Tibial nerve (tissue), 4 donors: ENCODE results near the gene CCDC110. TPM values are rescaled to one million over a fixed set of nuclear protein-coding genes. Genes with fewer than 3 reads are reported as not detected.

Experiments
- DNase-seq, 2 donors: peaks; one replicate each; pipeline ENCODE4 v3.0.0-alpha.2; 2019; ENCODE audit warnings: low spot score in 2 of 2
- H3K27ac ChIP-seq, 4 donors: fragments of 200-600 bp; sonication (generic) in 3 of 4; one replicate each; pipeline ENCODE4 v1.5.1; 2017 to 2019; ENCODE audit warnings: mild to moderate bottlenecking in 1 of 4
- H3K27me3 ChIP-seq, 2 donors: fragments of 200-600 bp; sonication (generic) in 1 of 2; one replicate each; pipeline versions ENCODE4 v1.5.1 to v1.6.0; 2017 to 2019
- H3K36me3 ChIP-seq, 3 donors: fragments of 200-600 bp; sonication (generic); one replicate each; pipeline ENCODE4 v1.5.1; 2018 to 2019
- H3K4me1 ChIP-seq, 4 donors: fragments of 200-600 bp; sonication (generic) in 3 of 4; one replicate each; pipeline ENCODE4 v1.5.1; 2017 to 2019
- H3K4me3 ChIP-seq, 4 donors: fragments of 200-600 bp; sonication (generic) in 3 of 4; one replicate each; pipeline ENCODE4 v1.5.1; 2017 to 2019; ENCODE audit warnings: mild to moderate bottlenecking in 1 of 4, moderate library complexity in 1 of 4
- H3K9me3 ChIP-seq, 4 donors: fragments of 200-600 bp; sonication (generic) in 3 of 4; one replicate each; pipeline ENCODE4 v1.5.1; 2017 to 2019
- CTCF ChIP-seq, 5 experiments: fragments of 200-600 bp in 3 of 5; fragments of 450-650 bp in 2 of 5; sonication (generic) in 3 of 5; IDR thresholded peaks; one replicate each; pipeline ENCODE4 v1.5.1; 2016 to 2019; ENCODE audit warnings: antibody characterized with exemption in 5 of 5, mild to moderate bottlenecking in 3 of 5, moderate library complexity in 2 of 5
- EP300 ChIP-seq, 2 donors: sonication (generic); formaldehyde crosslinking; IDR thresholded peaks; one replicate each; pipeline ENCODE4 v1.6.1; 2017; ENCODE audit warnings: antibody characterized with exemption in 2 of 2, mild to moderate bottlenecking in 1 of 2
- POLR2A ChIP-seq, 2 donors: fragments of 450-650 bp; IDR thresholded peaks; one replicate each; pipeline ENCODE4 v1.6.1; 2017; ENCODE audit warnings: antibody characterized with exemption in 2 of 2, mild to moderate bottlenecking in 2 of 2, moderate library complexity in 2 of 2
- WGBS, 2 donors: methylation state at CpG; one replicate each; pipeline ENCODE4 v1.1.5; 2018; 5-methylcytosine and 5-hydroxymethylcytosine counted together
- total RNA-seq, 4 donors: library from RNA; depleted of rRNA; stranded (reverse); fragments of >200 nt; gene quantifications; one replicate each; pipeline ENCODE4 v1.1.0, GENCODE V29; 2016

Gene CCDC110
- total RNA-seq, 4 donors from 2014 or later, result 0.20 to 0.90 TPM; not detected in 2

- WGBS, 2 donors, result 88 to 90% methylated on average over 5 of the region's 5 CpGs
- no peak for DNase-seq
- TF ChIP-seq POLR2A (IDR thresholded peaks at IDR 0.05) (no peak), CTCF (IDR thresholded peaks at IDR 0.05) (no peak), EP300 (IDR thresholded peaks at IDR 0.05) (no peak)
- Histone ChIP-seq H3K27ac (no peak overlapping the region), H3K9me3 (no peaks in the 10 kb centered on the region), H3K36me3 (peaks cover 0 to 87% (median 2%) of the 10 kb centered on the region in 3 donors), H3K27me3 (no peaks in the 10 kb centered on the region), H3K4me1 (peaks cover 0 to 5% (median 0%) of the 10 kb centered on the region in 4 donors), H3K4me3 (no peak overlapping the region)
Observed at GRCh38 chr4:185412412-185412811, 59.1 kb downstream of the CCDC110 start.

GRCh38 chr4:185411849-185412248, 59.7 kb downstream of the CCDC110 start:
- Histone ChIP-seq H3K27ac (no peak overlapping the region), H3K27me3 (no peaks in the 10 kb centered on the region), H3K4me1 (peaks cover 0 to 5% (median 0%) of the 10 kb centered on the region in 4 donors), H3K9me3 (no peaks in the 10 kb centered on the region), H3K4me3 (no peak overlapping the region), H3K36me3 (peaks cover 0 to 81% (median 2%) of the 10 kb centered on the region in 3 donors)
- DNase-seq, result no peak
- TF ChIP-seq CTCF (IDR thresholded peaks at IDR 0.05), result no peak
- no peak for TF ChIP-seq EP300 (IDR thresholded peaks at IDR 0.05)
- TF ChIP-seq POLR2A (IDR thresholded peaks at IDR 0.05), result no peak
- WGBS, 2 donors, result 78 to 80% methylated on average over 5 of the region's 5 CpGs

- H3K27me3 ChIP-seq, result no peaks in the 10 kb centered on the region
- H3K4me1 ChIP-seq, result peaks cover 0 to 5% (median 0%) of the 10 kb centered on the region in 4 donors
- no peak overlapping the region for H3K4me3 ChIP-seq
- peaks cover 0 to 81% (median 0%) of the 10 kb centered on the region in 3 donors for H3K36me3 ChIP-seq
- no peak for DNase-seq
- H3K9me3 ChIP-seq, result no peaks in the 10 kb centered on the region
- no peak overlapping the region for H3K27ac ChIP-seq
- TF ChIP-seq CTCF (IDR thresholded peaks at IDR 0.05) (no peak), EP300 (IDR thresholded peaks at IDR 0.05) (no peak), POLR2A (IDR thresholded peaks at IDR 0.05) (no peak)
- WGBS, 2 donors, result 99% methylated on average over 2 of the region's 2 CpGs
Observed at GRCh38 chr4:185408432-185408831, 63.1 kb downstream of the CCDC110 start.

- Histone ChIP-seq H3K4me1 (peaks cover 0 to 7% (median 0%) of the 10 kb centered on the region in 4 donors), H3K27ac (no peak overlapping the region), H3K36me3 (peaks cover 0 to 86% (median 0%) of the 10 kb centered on the region in 3 donors), H3K4me3 (no peak overlapping the region), H3K27me3 (no peaks in the 10 kb centered on the region), H3K9me3 (no peaks in the 10 kb centered on the region)
- 86 to 89% methylated on average over 6 of the region's 6 CpGs for WGBS, 2 donors
- DNase-seq, result no peak
- no peak for TF ChIP-seq EP300 (IDR thresholded peaks at IDR 0.05)
- TF ChIP-seq CTCF (IDR thresholded peaks at IDR 0.05), result no peak
- no peak for TF ChIP-seq POLR2A (IDR thresholded peaks at IDR 0.05)
Observed at GRCh38 chr4:185405296-185405999, 66.1 kb downstream of the CCDC110 start.

DNA sequence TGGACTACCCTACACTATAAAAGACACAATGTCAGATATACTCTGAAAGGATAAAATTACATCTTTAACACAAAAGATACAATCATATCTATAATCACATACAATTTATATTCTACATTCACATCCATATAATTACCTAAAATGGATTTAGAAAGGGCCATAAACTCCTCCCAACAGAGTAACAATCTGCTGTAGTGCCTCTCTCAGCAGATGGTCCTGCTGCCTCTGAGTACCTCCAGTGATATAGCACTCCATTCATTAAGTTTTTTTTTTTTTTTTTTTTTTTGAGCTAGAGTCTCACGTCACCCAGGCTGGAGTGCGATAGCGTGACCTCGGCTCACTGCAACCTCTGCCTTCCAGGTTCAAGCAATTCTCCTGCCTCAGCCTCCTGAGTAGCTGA, 67.5 kb downstream of the CCDC110 start:
- Histone ChIP-seq H3K27me3 (no peaks in the 10 kb centered on the region), H3K27ac (no peak overlapping the region), H3K4me3 (no peak overlapping the region), H3K9me3 (no peaks in the 10 kb centered on the region), H3K4me1 (peaks cover 0 to 21% (median 0%) of the 10 kb centered on the region in 4 donors), H3K36me3 (peaks cover 0 to 77% (median 0%) of the 10 kb centered on the region in 3 donors)
- 88 to 89% methylated on average over 4 of the region's 4 CpGs for WGBS, 2 donors
- DNase-seq, result no peak
- TF ChIP-seq POLR2A (IDR thresholded peaks at IDR 0.05) (no peak), CTCF (IDR thresholded peaks at IDR 0.05) (no peak), EP300 (IDR thresholded peaks at IDR 0.05) (no peak)
